ENCODE data around the gene ZDHHC18.

Gene ZDHHC18

GRCh38 chr1:26855636-26856035 is 29.1 kb downstream of the ZDHHC18 start:
- Histone ChIP-seq H3K27ac (ENCODE audit: low read depth, low read length) (no peak overlapping the region), H3K4me1 (ENCODE audit: insufficient read depth, low read length) (peaks cover 11% of the 10 kb centered on the region), H3K36me3 (ENCODE audit: insufficient read depth, low read length) (peaks cover 51% of the 10 kb centered on the region), H3K27me3 (ENCODE audit: control insufficient read depth in 1 of 2, insufficient read depth in 2 of 2, low read length in 2 of 2) (no peaks in the 10 kb centered on the region), H3K9ac (ENCODE audit: low read length) (no peak overlapping the region), H3K9me3 (ENCODE audit: low read length) (no peaks in the 10 kb centered on the region), H3K4me3 (ENCODE audit: low read depth in 1 of 2, low read length in 2 of 2) (no peak overlapping the region)

- Histone ChIP-seq H3K9ac (ENCODE audit: low read length) (no peak overlapping the region), H3K27ac (ENCODE audit: low read depth, low read length) (no peak overlapping the region), H3K36me3 (ENCODE audit: insufficient read depth, low read length) (peaks cover 45% of the 10 kb centered on the region), H3K9me3 (ENCODE audit: low read length) (no peaks in the 10 kb centered on the region), H3K4me1 (ENCODE audit: insufficient read depth, low read length) (peaks cover 11% of the 10 kb centered on the region), H3K27me3 (ENCODE audit: control insufficient read depth in 1 of 2, insufficient read depth in 2 of 2, low read length in 2 of 2) (no peaks in the 10 kb centered on the region), H3K4me3 (ENCODE audit: low read depth in 1 of 2, low read length in 2 of 2) (no peak overlapping the region)
Measured at GRCh38 chr1:26856181-26856580, 29.7 kb downstream of the ZDHHC18 start.

GRCh38 chr1:26856604-26857469 is 30.3 kb downstream of the ZDHHC18 start:
- peaks cover 11% of the 10 kb centered on the region for H3K4me1 ChIP-seq (ENCODE audit: insufficient read depth, low read length)
- no peaks in the 10 kb centered on the region for H3K27me3 ChIP-seq (ENCODE audit: control insufficient read depth in 1 of 2, insufficient read depth in 2 of 2, low read length in 2 of 2)
- H3K9me3 ChIP-seq (ENCODE audit: low read length) = no peaks in the 10 kb centered on the region
- H3K27ac ChIP-seq (ENCODE audit: low read depth, low read length) = no peak overlapping the region
- peaks cover 39% of the 10 kb centered on the region for H3K36me3 ChIP-seq (ENCODE audit: insufficient read depth, low read length)
- no peak overlapping the region for H3K4me3 ChIP-seq (ENCODE audit: low read depth in 1 of 2, low read length in 2 of 2)
- no peak overlapping the region for H3K9ac ChIP-seq (ENCODE audit: low read length)

GRCh38 chr1:26857473-26858060 is 31.1 kb downstream of the ZDHHC18 start:
- no peak overlapping the region for H3K27ac ChIP-seq (ENCODE audit: low read depth, low read length)
- peaks cover 11% of the 10 kb centered on the region for H3K4me1 ChIP-seq (ENCODE audit: insufficient read depth, low read length)
- no peaks in the 10 kb centered on the region for H3K9me3 ChIP-seq (ENCODE audit: low read length)
- no peaks in the 10 kb centered on the region for H3K27me3 ChIP-seq (ENCODE audit: control insufficient read depth in 1 of 2, insufficient read depth in 2 of 2, low read length in 2 of 2)
- no peak overlapping the region for H3K4me3 ChIP-seq (ENCODE audit: low read depth in 1 of 2, low read length in 2 of 2)
- peaks cover 31% of the 10 kb centered on the region for H3K36me3 ChIP-seq (ENCODE audit: insufficient read depth, low read length)
- H3K9ac ChIP-seq (ENCODE audit: low read length) = no peak overlapping the region

- Histone ChIP-seq H3K27me3 (ENCODE audit: control insufficient read depth in 1 of 2, insufficient read depth in 2 of 2, low read length in 2 of 2) (no peaks in the 10 kb centered on the region), H3K9ac (ENCODE audit: low read length) (no peak overlapping the region), H3K9me3 (ENCODE audit: low read length) (no peaks in the 10 kb centered on the region), H3K36me3 (ENCODE audit: insufficient read depth, low read length) (peaks cover 26% of the 10 kb centered on the region), H3K27ac (ENCODE audit: low read depth, low read length) (no peak overlapping the region), H3K4me1 (ENCODE audit: insufficient read depth, low read length) (peaks cover 11% of the 10 kb centered on the region), H3K4me3 (ENCODE audit: low read depth in 1 of 2, low read length in 2 of 2) (no peak overlapping the region)
Measured at GRCh38 chr1:26858160-26858559, 31.7 kb downstream of the ZDHHC18 start.

- no peaks in the 10 kb centered on the region for H3K9me3 ChIP-seq (ENCODE audit: low read length)
- H3K9ac ChIP-seq (ENCODE audit: low read length) = no peak overlapping the region
- no peak overlapping the region for H3K27ac ChIP-seq (ENCODE audit: low read depth, low read length)
- H3K36me3 ChIP-seq (ENCODE audit: insufficient read depth, low read length) = peaks cover 18% of the 10 kb centered on the region
- no peaks in the 10 kb centered on the region for H3K27me3 ChIP-seq (ENCODE audit: control insufficient read depth in 1 of 2, insufficient read depth in 2 of 2, low read length in 2 of 2)
- peaks cover 15% of the 10 kb centered on the region for H3K4me1 ChIP-seq (ENCODE audit: insufficient read depth, low read length)
- H3K4me3 ChIP-seq (ENCODE audit: low read depth in 1 of 2, low read length in 2 of 2) = no peak overlapping the region
Measured at GRCh38 chr1:26858891-26859640, 32.6 kb downstream of the ZDHHC18 start.

GRCh38 chr1:26861286-26861701 is 34.8 kb downstream of the ZDHHC18 start:
- Histone ChIP-seq H3K27me3 (ENCODE audit: control insufficient read depth in 1 of 2, insufficient read depth in 2 of 2, low read length in 2 of 2) (no peaks in the 10 kb centered on the region), H3K4me3 (ENCODE audit: low read depth in 1 of 2, low read length in 2 of 2) (no peak overlapping the region), H3K36me3 (ENCODE audit: insufficient read depth, low read length) (peaks cover 2% of the 10 kb centered on the region), H3K27ac (ENCODE audit: low read depth, low read length) (no peak overlapping the region), H3K9me3 (ENCODE audit: low read length) (no peaks in the 10 kb centered on the region), H3K4me1 (ENCODE audit: insufficient read depth, low read length) (peaks cover 19% of the 10 kb centered on the region), H3K9ac (ENCODE audit: low read length) (no peak overlapping the region)

- no peak overlapping the region for H3K9ac ChIP-seq (ENCODE audit: low read length)
Measured at GRCh38 chr1:26861889-26862378, 35.4 kb downstream of the ZDHHC18 start.

GRCh38 chr1:26862781-26863684 is 36.5 kb downstream of the ZDHHC18 start, which contains the start of gene SFN:
TSS of gene SFN (plus strand) at chr1:26863149. CDS start at chr1:26863213, 64 bp downstream.
- Histone ChIP-seq H3K4me1 (ENCODE audit: insufficient read depth, low read length) (peaks cover 19% of the 10 kb centered on the region), H3K4me3 (ENCODE audit: low read depth in 1 of 2, low read length in 2 of 2) (peak within 1 kb of the TSS; percentile 70 to 95), H3K27ac (ENCODE audit: low read depth, low read length) (peak within 1 kb of the TSS; percentile 93), H3K27me3 (ENCODE audit: control insufficient read depth in 1 of 2, insufficient read depth in 2 of 2, low read length in 2 of 2) (no peaks in the 10 kb centered on the region), H3K9me3 (ENCODE audit: low read length) (no peaks in the 10 kb centered on the region), H3K36me3 (ENCODE audit: insufficient read depth, low read length) (no peaks in the 10 kb centered on the region), H3K9ac (ENCODE audit: low read length) (no peak within 1 kb of the TSS)

More at GRCh38 chr1:26861889-26862378, 35.4 kb downstream of the ZDHHC18 start:
- H3K4me1 ChIP-seq (ENCODE audit: insufficient read depth, low read length) = peaks cover 19% of the 10 kb centered on the region
- no peaks in the 10 kb centered on the region for H3K27me3 ChIP-seq (ENCODE audit: control insufficient read depth in 1 of 2, insufficient read depth in 2 of 2, low read length in 2 of 2)
- H3K9me3 ChIP-seq (ENCODE audit: low read length) = no peaks in the 10 kb centered on the region
- H3K36me3 ChIP-seq (ENCODE audit: insufficient read depth, low read length) = no peaks in the 10 kb centered on the region
- no peak overlapping the region for H3K4me3 ChIP-seq (ENCODE audit: low read depth in 1 of 2, low read length in 2 of 2)
- no peak overlapping the region for H3K27ac ChIP-seq (ENCODE audit: low read depth, low read length)

- H3K36me3 ChIP-seq (ENCODE audit: insufficient read depth, low read length) = no peaks in the 10 kb centered on the region
- H3K27me3 ChIP-seq (ENCODE audit: control insufficient read depth in 1 of 2, insufficient read depth in 2 of 2, low read length in 2 of 2) = no peaks in the 10 kb centered on the region
- H3K9ac ChIP-seq (ENCODE audit: low read length) = no peak overlapping the region
- H3K9me3 ChIP-seq (ENCODE audit: low read length) = no peaks in the 10 kb centered on the region
- H3K4me3 ChIP-seq (ENCODE audit: low read depth in 1 of 2, low read length in 2 of 2) = peak overlapping the region; percentile 70 to 95
- peak overlapping the region; percentile 93 for H3K27ac ChIP-seq (ENCODE audit: low read depth, low read length)
- peaks cover 13% of the 10 kb centered on the region for H3K4me1 ChIP-seq (ENCODE audit: insufficient read depth, low read length)
Measured at GRCh38 chr1:26863685-26864077, 37.2 kb downstream of the ZDHHC18 start.

Measured in muscle layer of colon (tissue), 2 donors.